IMR-90 (cell line): ENCODE measurements around the gene MTURN. TPM values are rescaled to one million over a fixed set of nuclear protein-coding genes. Genes with fewer than 3 reads are reported as not detected.

Experiments
- ATAC-seq: fragments of 200-7000 bp; cut with Tn5 transposase; 2 replicates; pipeline ENCODE4 v1.9.1; 2020; ENCODE audit warnings: low read depth, mild to moderate bottlenecking, moderate library complexity
- BruUV-seq: library from RNA; stranded (reverse); fragments of 400-500 nt; replicated peaks from 2 replicates; lab custom pipeline; 2021; lab: Mats Ljungman, UMichigan
- CTCF ChIA-PET: fragments of 300-600 bp; formaldehyde crosslinking; extraction: SDS; loops from one replicate; lab custom pipeline; 2021; ENCODE audit warnings: antibody characterized with exemption; lab: Yijun Ruan, JAX
- POLR2A ChIA-PET: fragments of 300-600 bp; sonication (Branson Sonifier 250); formaldehyde crosslinking; loops from one replicate; lab custom pipeline; 2022; ENCODE audit warnings: antibody characterized with exemption; ENCODE audit not compliant: unreplicated experiment; lab: Charles Lee
- DNase-seq: peaks from one replicate; pipeline ENCODE4 v3.0.0; 2013
- H2AFZ ChIP-seq: replicated peaks from 2 replicates; pipeline ENCODE3; 2013; ENCODE audit warnings: low read length, mild to moderate bottlenecking; ENCODE audit not compliant: poor library complexity
- H2AK5ac ChIP-seq: 2 replicates; pipeline ENCODE4 v1.6.1; 2013; ENCODE audit warnings: low read depth, low read length, inconsistent platforms
- H2AK9ac ChIP-seq: replicated peaks from 2 replicates; pipeline ENCODE3; 2013; ENCODE audit warnings: mild to moderate bottlenecking, low read depth, low read length, moderate library complexity; ENCODE audit not compliant: poor library complexity
- H2BK120ac ChIP-seq: 2 replicates; pipeline ENCODE4 v1.6.1; 2013; ENCODE audit warnings: low read depth, low read length, inconsistent platforms
- H2BK15ac ChIP-seq: 3 replicates; pipeline ENCODE4 v1.6.1; 2013; ENCODE audit warnings: low read depth, low read length, inconsistent platforms
- H2BK20ac ChIP-seq: 2 replicates; pipeline ENCODE4 v1.6.1; 2013; ENCODE audit warnings: low read depth, mild to moderate bottlenecking, inconsistent platforms, low read length, moderate library complexity
- H2BK5ac ChIP-seq: 2 replicates; pipeline ENCODE4 v1.6.1; 2013; ENCODE audit warnings: mild to moderate bottlenecking, low read depth, low read length, inconsistent platforms; ENCODE audit not compliant: poor library complexity, severe bottlenecking
- H3K14ac ChIP-seq: replicated peaks from 2 replicates; pipeline ENCODE4 v1.6.1; 2013; ENCODE audit warnings: low read depth, low read length, inconsistent platforms
- H3K18ac ChIP-seq: 2 replicates; pipeline ENCODE4 v1.6.1; 2013; ENCODE audit warnings: low read depth, low read length, control low read depth
- H3K23ac ChIP-seq: 2 replicates; pipeline ENCODE4 v1.6.1; 2013; ENCODE audit warnings: low read depth, low read length, inconsistent platforms
- H3K27ac ChIP-seq: 2 replicates; pipeline ENCODE4 v1.5.1; 2013; ENCODE audit warnings: mild to moderate bottlenecking, control low read depth, low read length; ENCODE audit not compliant: insufficient read depth
- H3K27me3 ChIP-seq: 2 replicates; pipeline ENCODE4 v1.6.1; 2013; ENCODE audit warnings: low read length; ENCODE audit not compliant: control insufficient read depth, insufficient read depth
- H3K36me3 ChIP-seq: 2 replicates; pipeline ENCODE4 v1.6.1; 2013; ENCODE audit warnings: low read length, mixed read lengths; ENCODE audit not compliant: control insufficient read depth, insufficient read depth
- H3K4ac ChIP-seq: 2 replicates; pipeline ENCODE4 v1.6.1; 2013; ENCODE audit warnings: low read depth, low read length, inconsistent platforms
- H3K4me1 ChIP-seq: 2 replicates; pipeline ENCODE4 v1.6.1; 2013; ENCODE audit warnings: low read length, mixed read lengths; ENCODE audit not compliant: control insufficient read depth, insufficient read depth
- H3K4me2 ChIP-seq: 2 replicates; pipeline ENCODE4 v1.6.1; 2013; ENCODE audit warnings: low read depth, mild to moderate bottlenecking, control low read depth, low read length, moderate library complexity
- H3K4me3 ChIP-seq: 2 replicates; pipeline ENCODE4 v1.5.1; 2013; ENCODE audit warnings: low read depth, mild to moderate bottlenecking, control low read depth, low read length, moderate library complexity; ENCODE audit not compliant: insufficient read depth
- H3K56ac ChIP-seq: 2 replicates; pipeline ENCODE4 v1.6.1; 2013; ENCODE audit warnings: low read length, inconsistent platforms; ENCODE audit not compliant: insufficient read depth; ENCODE audit errors: extremely low read depth
- H3K79me1 ChIP-seq, 2 experiments: 2 replicates each; pipeline ENCODE4 v1.6.1; 2013; ENCODE audit warnings: low read length in 2 of 2, inconsistent platforms in 1 of 2, low read depth in 1 of 2
- H3K9ac ChIP-seq: 2 replicates; pipeline ENCODE4 v1.6.1; 2013; ENCODE audit warnings: low read depth, low read length, control low read depth
- H3K9me1 ChIP-seq: 2 replicates; pipeline ENCODE4 v1.6.1; 2013; ENCODE audit warnings: low read length, inconsistent platforms; ENCODE audit not compliant: insufficient read depth
- H3K9me3 ChIP-seq: 2 replicates; pipeline ENCODE4 v1.6.1; 2013; ENCODE audit warnings: low read length; ENCODE audit not compliant: control insufficient read depth, insufficient read depth
- H4K20me1 ChIP-seq: 2 replicates; pipeline ENCODE4 v1.6.1; 2013; ENCODE audit warnings: low read length, inconsistent platforms; ENCODE audit not compliant: insufficient read depth
- H4K5ac ChIP-seq: 2 replicates; pipeline ENCODE4 v1.6.1; 2013; ENCODE audit warnings: mild to moderate bottlenecking, low read depth, low read length, control low read depth
- H4K8ac ChIP-seq, 2 experiments: 2 replicates each; pipeline ENCODE4 v1.6.1; 2013; ENCODE audit warnings: low read depth in 2 of 2, low read length in 2 of 2, control low read depth in 1 of 2, inconsistent platforms in 1 of 2
- H4K91ac ChIP-seq: 2 replicates; pipeline ENCODE4 v1.6.1; 2013; ENCODE audit warnings: low read depth, low read length, inconsistent platforms; ENCODE audit not compliant: insufficient read depth
- CEBPB ChIP-seq: IDR thresholded peaks from 2 replicates; pipeline ENCODE4 v1.6.1; 2012; ENCODE audit warnings: low read depth, low read length, improper control_type of control experiment
- CHD1 ChIP-seq: IDR thresholded peaks from 2 replicates; pipeline ENCODE4 v1.6.1; 2012; ENCODE audit warnings: low read depth, low read length, improper control_type of control experiment
- FOS ChIP-seq: fragments of 150-350 bp; IDR thresholded peaks from 2 replicates; pipeline ENCODE4 v1.6.1; 2016; ENCODE audit warnings: low read depth, low read length
- MAZ ChIP-seq: IDR thresholded peaks from 2 replicates; pipeline ENCODE4 v1.6.1; 2012; ENCODE audit warnings: low read depth, mild to moderate bottlenecking, low read length, improper control_type of control experiment, moderate library complexity, borderline replicate concordance
- NFE2L2 ChIP-seq: fragments of 150-350 bp; IDR thresholded peaks from 2 replicates; pipeline ENCODE4 v1.6.1; 2016; ENCODE audit warnings: low read depth, mild to moderate bottlenecking, low read length
- RCOR1 ChIP-seq: IDR thresholded peaks from 2 replicates; pipeline ENCODE4 v1.6.1; 2012; ENCODE audit warnings: mild to moderate bottlenecking, low read length, improper control_type of control experiment; ENCODE audit not compliant: insufficient replicate concordance
- SMC3 ChIP-seq: fragments of 150-350 bp; IDR thresholded peaks from 2 replicates; pipeline ENCODE4 v1.6.1; 2016; ENCODE audit warnings: low read depth, mild to moderate bottlenecking, antibody characterized with exemption, low read length, moderate library complexity
- WGBS, 2 experiments: methylation state at CpG; one replicate each; pipeline versions ENCODE4 v1.1.5 to v1.1.7; 2013; ENCODE audit warnings: missing lambda C conversion rate in 2 of 2; ENCODE audit not compliant: insufficient read length in 1 of 2; ENCODE audit errors: extremely low coverage in 2 of 2; 5-methylcytosine and 5-hydroxymethylcytosine counted together
- dilution Hi-C: fragments of 300-500 bp; cut with HindIII; formaldehyde crosslinking; loops from one replicate; pipeline ENCODE4 v1.14.3; 2018; ENCODE audit warnings: low sequenced_read_pairs; ENCODE audit not compliant: unreplicated experiment
- in situ Hi-C: fragments of 300-500 bp; cut with MboI; formaldehyde crosslinking; loops from 3 replicates; pipeline ENCODE4 v1.14.3; 2019; ENCODE audit warnings: low sequenced_read_pairs, inconsistent platforms, mixed read lengths
- intact Hi-C: fragments of 100-400 bp; cut with micrococcal nuclease; formaldehyde crosslinking; loops from 2 replicates; pipeline ENCODE4 v1.10.0; 2022
- polyA plus RNA-seq, 3 experiments: library from polyadenylated mRNA; depleted of rRNA; stranded (reverse); fragments of >200 nt; gene quantifications; 2 replicates each; pipeline ENCODE4 v1.2.3, GENCODE V29; 2012; ENCODE audit warnings: low replicate concordance in 1 of 3
- total RNA-seq: library from RNA; depleted of rRNA; stranded (reverse); fragments of >200 nt; gene quantifications from 2 replicates; pipeline ENCODE4 v1.2.3, GENCODE V29; 2012
- TF ChIP-seq, protein P1 (sequence below): fragments of 150-350 bp; IDR thresholded peaks from 2 replicates; pipeline ENCODE4 v1.6.1; 2016; ENCODE audit warnings: low read depth, mild to moderate bottlenecking, low read length, moderate library complexity, borderline replicate concordance
- TF ChIP-seq, protein P2 (sequence below): conservative IDR thresholded peaks from 2 replicates; pipeline ENCODE4 v1.5.1; 2012; ENCODE audit warnings: mild to moderate bottlenecking, low read depth, low read length, improper control_type of control experiment
- TF ChIP-seq, protein P3 (sequence below): fragments of 150-350 bp; IDR thresholded peaks from 2 replicates; pipeline ENCODE4 v1.6.1; 2017; ENCODE audit warnings: mild to moderate bottlenecking, antibody characterized with exemption, low read length, low read depth

Gene MTURN
- total and polyA plus RNA-seq, 2 of the 4 experiments (the other 2 are of a cell fraction) = 2.8 to 5.6 TPM

DNA sequence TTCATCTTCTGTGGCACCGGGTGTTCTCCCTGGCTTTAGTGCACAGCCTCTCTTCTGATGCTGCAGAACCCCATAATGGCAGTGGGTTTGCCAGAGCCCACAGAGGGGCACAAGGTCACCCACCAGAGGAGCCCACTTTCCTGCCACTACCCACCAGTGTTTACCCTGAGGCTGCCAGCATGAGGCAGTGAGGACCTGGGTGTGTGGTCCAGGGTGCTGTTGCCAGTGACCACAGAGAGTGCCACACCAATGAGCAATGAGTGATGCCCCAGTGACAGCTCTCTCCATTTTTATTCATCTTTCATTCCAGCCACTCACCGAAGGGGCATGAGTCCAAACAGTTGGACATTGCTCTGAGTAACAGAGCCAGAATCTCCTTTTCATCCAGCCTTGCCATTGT lies 34.8 kb downstream of the MTURN start:
- Histone ChIP-seq H2AK9ac (no peak overlapping the region), H3K56ac (no peak overlapping the region), H3K9me1 (peaks cover 9% of the 10 kb centered on the region; the same call in 1 of the 2 replicates), H4K8ac (no peak overlapping the region), H4K5ac (no peak overlapping the region), H3K4me3 (no peak overlapping the region), H3K36me3 (no peaks in the 10 kb centered on the region), H3K27ac (no peak overlapping the region), H2AK5ac (no peak overlapping the region), H3K23ac (no peak overlapping the region), H3K4me2 (peak overlapping the region; percentile 32; the same call in 1 of the 2 replicates), H3K4me1 (peaks cover 17% of the 10 kb centered on the region), H4K91ac (no peak overlapping the region), H3K79me1 (no peaks in the 10 kb centered on the region), H3K27me3 (no peaks in the 10 kb centered on the region), H3K9me3 (no peaks in the 10 kb centered on the region), H4K20me1 (0 out of 2 replicates have a peak, but pooled peaks cover 3% of the 10 kb centered on the region), H3K9ac (no peak overlapping the region), H2BK15ac (no peak overlapping the region), H2BK20ac (no peak overlapping the region), H3K18ac (no peak overlapping the region), H2BK5ac (no peak overlapping the region), H2BK120ac (no peak overlapping the region), H2AFZ (no peak overlapping the region), H3K14ac (0 out of 2 replicates have a peak overlapping the region, but pooled peaks have one; percentile 2), H3K4ac (0 out of 2 replicates have a peak overlapping the region, but pooled peaks have one; percentile 17)
- 63% methylated on average over 2 of the region's 2 CpGs; no CpG with 5 or more reads in 1 of the 2 experiments for WGBS, 2 experiments
- TF ChIP-seq MAZ = no peak
- TF ChIP-seq, protein P1, sequence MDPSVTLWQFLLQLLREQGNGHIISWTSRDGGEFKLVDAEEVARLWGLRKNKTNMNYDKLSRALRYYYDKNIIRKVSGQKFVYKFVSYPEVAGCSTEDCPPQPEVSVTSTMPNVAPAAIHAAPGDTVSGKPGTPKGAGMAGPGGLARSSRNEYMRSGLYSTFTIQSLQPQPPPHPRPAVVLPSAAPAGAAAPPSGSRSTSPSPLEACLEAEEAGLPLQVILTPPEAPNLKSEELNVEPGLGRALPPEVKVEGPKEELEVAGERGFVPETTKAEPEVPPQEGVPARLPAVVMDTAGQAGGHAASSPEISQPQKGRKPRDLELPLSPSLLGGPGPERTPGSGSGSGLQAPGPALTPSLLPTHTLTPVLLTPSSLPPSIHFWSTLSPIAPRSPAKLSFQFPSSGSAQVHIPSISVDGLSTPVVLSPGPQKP = no peak
- no peak for TF ChIP-seq CEBPB
- TF ChIP-seq SMC3 = no peak
- TF ChIP-seq FOS = no peak
- no peak for TF ChIP-seq NFE2L2
- no peak for TF ChIP-seq RCOR1
- no peak for TF ChIP-seq CHD1
- TF ChIP-seq, protein P2, sequence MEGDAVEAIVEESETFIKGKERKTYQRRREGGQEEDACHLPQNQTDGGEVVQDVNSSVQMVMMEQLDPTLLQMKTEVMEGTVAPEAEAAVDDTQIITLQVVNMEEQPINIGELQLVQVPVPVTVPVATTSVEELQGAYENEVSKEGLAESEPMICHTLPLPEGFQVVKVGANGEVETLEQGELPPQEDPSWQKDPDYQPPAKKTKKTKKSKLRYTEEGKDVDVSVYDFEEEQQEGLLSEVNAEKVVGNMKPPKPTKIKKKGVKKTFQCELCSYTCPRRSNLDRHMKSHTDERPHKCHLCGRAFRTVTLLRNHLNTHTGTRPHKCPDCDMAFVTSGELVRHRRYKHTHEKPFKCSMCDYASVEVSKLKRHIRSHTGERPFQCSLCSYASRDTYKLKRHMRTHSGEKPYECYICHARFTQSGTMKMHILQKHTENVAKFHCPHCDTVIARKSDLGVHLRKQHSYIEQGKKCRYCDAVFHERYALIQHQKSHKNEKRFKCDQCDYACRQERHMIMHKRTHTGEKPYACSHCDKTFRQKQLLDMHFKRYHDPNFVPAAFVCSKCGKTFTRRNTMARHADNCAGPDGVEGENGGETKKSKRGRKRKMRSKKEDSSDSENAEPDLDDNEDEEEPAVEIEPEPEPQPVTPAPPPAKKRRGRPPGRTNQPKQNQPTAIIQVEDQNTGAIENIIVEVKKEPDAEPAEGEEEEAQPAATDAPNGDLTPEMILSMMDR = no peak
- TF ChIP-seq, protein P3, sequence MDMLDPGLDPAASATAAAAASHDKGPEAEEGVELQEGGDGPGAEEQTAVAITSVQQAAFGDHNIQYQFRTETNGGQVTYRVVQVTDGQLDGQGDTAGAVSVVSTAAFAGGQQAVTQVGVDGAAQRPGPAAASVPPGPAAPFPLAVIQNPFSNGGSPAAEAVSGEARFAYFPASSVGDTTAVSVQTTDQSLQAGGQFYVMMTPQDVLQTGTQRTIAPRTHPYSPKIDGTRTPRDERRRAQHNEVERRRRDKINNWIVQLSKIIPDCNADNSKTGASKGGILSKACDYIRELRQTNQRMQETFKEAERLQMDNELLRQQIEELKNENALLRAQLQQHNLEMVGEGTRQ = no peak
- intact Hi-C loops (no loop called here), in situ Hi-C loops (loop anchor here (5.0 to 10.0 kb wide), 3 partner anchors 105 to 395 kb away; no protein-coding TSS in a partner anchor), dilution Hi-C loops (no loop called here)
- ChIA-PET CTCF (interaction anchor here (0.8 kb wide), 1 partner anchor 8 kb away, joined by 3 read pairs; no protein-coding TSS in a partner anchor), POLR2A (no interaction called here)
- DNase-seq (no peak), ATAC-seq (no peak)
- BruUV-seq = no TSS peak
